Left renal cortex interstitium (tissue), 4 donors: ENCODE results near the gene INPP5B. TPM values are rescaled to one million over a fixed set of nuclear protein-coding genes. Genes with fewer than 3 reads are reported as not detected.

ENCODE experiments used
- DNase-seq, 4 donors: peaks; one replicate each; pipeline ENCODE4 v3.0.0-alpha.2; 2013; ENCODE audit warnings: low read depth in 4 of 4, low spot score in 2 of 4, missing footprints in 1 of 4
- polyA plus RNA-seq, 4 donors: library from polyadenylated mRNA; unstranded; fragments of 120-200 nt; gene quantifications; one replicate each; pipeline ENCODE4 v1.2.1, GENCODE V29; 2013; ENCODE audit not compliant: insufficient read length in 4 of 4

INPP5B gene
- polyA plus RNA-seq, 4 donors, result 14.7 to 29.2 (median 23.0) TPM

DNA sequence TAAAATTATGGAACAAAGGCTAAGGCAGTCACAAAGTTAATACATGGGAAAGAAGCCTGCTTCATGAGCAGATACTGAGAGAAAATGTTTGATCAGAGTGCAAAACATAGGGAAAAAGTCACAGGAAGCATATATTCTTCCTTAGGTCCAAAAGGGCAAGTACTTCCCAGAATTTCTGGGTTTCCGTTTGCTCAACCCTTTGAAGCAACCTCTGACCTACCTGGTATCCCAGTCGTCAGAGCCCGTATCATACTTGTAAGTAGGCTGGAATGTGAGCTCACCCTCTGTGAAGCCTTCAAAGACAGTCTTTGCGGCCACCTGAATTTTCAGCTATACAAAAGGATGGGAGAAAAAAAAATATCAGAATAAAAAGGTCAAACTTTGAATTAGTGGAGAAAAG, 67.0 kb downstream of the INPP5B start:
- DNase-seq, result no peak

DNA sequence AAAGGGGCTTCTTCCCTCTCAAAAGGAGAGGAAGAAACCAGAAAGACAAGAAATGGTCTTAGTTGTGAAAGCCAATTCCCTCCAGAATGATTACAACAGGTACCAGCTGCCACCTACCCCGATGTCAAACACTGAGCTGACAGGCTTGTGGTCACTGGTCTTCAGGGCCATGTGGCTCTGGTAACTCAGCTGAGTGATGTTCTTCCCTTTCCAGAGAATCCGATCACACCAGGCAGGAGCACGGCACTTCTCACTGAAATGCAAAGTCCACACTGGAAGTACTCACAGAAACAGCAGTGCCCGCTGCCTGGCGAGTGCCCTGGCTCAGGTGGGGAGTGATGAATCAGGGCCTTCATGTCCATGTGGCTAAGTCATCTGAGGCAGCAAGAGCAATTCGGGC, 68.8 kb downstream of the INPP5B start:
- no peak for DNase-seq

DNA sequence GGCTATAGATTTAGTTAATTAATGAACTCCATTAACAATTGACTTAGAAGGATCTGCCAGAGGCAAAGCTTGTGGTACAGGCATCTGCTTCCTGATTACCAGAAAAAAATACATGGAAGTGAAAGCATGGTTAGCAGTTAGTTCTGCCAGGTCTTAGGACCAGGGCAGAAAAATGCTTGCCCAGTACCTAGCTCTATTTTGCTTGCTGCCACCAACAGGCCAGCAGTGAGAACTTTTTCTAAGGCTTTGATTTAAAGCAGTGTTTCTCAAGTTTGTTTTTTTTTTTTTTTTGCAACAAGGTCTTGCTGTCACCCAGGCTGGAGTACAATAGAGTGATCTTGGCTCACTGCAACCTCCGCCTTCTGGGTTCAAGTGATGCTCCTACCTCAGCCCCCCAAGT, 71.0 kb downstream of the INPP5B start:
- no peak for DNase-seq

- DNase-seq, result no peak
These were observed 74.2 kb downstream of the INPP5B start for GRCh38 chr1:37872692-37873091.

DNA sequence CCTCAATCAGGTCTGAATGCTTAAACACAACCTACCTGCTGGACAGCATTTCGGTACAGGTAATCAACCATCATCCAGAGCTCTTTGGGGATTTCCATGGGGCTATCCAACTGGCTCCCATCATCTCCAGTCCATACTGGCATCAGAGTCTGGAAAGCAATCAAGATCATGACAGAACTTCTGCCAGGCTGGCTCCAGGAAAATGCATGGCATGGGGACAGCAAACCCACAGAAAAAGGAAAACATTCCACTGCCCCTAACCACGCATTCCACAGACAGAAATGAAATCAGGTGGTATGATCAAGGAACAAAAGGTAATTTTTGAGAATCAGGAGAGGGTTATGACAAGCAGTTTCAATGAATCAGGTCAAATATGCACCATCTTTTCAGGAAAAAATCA, 78.4 kb downstream of the INPP5B start:
- DNase-seq, result no peak

- DNase-seq, result no peak
These were observed 79.1 kb downstream of the INPP5B start for GRCh38 chr1:37867784-37868183.

DNA sequence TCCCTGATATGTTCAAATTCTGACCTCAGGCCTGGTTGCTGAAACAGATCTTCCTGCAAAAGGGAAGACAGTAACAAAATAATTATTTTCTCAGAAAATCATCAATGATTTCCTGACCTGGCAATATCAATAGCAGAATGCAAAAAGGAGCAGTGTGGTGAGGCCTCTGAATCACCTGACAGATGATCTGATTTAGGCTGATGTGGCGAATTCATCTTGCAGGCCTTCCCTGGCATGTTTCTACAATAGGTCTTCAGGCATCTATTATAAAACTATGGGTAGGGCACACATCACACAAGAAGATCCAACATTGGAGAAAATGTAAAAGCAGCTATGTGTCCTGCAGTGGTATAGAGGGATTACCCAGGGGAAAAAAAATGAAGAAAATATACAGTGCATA, 80.4 kb downstream of the INPP5B start:
- no peak for DNase-seq

DNA sequence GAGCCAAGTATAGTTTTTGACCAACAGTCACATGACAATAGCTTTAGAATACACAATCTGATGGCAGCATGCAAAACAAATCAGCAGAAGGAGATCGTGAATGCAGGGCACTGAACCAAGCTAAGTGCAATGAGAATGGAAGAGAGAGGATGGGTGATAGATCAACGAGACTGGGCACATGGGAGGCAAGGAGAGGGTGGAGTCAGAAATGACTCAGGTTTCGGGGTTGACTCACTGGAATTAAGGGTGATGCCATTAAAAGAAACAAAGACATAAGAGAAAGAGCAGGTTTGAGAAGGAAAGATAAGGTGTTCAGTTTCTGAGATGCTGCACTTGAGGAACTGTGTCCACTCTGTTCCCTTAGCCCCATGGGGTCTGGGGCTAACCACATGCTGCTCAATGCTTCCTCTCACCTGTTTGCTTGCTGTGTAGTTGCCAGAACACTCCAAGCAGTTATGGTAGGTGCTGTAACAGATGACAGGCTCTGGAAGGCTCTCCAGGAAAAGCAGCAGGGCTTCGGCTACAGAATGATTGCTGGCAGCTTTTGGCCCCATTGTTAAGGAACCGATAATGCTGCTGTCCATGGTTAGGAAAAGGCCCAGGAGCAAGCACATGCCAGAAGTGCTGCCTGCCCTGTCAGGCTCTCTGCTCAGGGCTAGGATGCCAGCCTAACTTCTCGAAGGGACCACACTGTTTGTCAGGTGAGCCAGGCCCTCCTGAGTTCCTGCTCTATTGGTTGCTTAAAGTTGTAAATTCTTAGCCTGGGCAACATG, 81.3 kb downstream of the INPP5B start:
- no peak for DNase-seq

GRCh38 chr1:37862330-37862729, 84.5 kb downstream of the INPP5B start:
- DNase-seq, result no peak

GRCh38 chr1:37861151-37861550, 85.7 kb downstream of the INPP5B start:
- DNase-seq, result no peak

DNA sequence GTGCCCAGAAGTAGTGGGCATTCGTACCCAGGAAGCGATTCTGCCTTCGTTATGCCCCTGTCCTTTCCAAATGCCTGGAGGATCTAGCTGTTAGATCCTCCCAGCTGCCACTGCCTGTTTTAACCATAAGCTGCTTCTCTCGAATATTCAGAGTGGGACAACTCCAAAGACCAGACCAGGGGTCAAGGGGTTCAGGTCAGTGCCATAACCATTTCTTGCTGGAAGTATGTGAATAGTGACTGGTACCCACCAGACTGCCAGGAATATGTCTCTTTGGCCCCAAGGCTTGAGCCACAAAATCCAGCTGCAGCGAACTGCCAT, 86.5 kb downstream of the INPP5B start:
- DNase-seq, result no peak

DNA sequence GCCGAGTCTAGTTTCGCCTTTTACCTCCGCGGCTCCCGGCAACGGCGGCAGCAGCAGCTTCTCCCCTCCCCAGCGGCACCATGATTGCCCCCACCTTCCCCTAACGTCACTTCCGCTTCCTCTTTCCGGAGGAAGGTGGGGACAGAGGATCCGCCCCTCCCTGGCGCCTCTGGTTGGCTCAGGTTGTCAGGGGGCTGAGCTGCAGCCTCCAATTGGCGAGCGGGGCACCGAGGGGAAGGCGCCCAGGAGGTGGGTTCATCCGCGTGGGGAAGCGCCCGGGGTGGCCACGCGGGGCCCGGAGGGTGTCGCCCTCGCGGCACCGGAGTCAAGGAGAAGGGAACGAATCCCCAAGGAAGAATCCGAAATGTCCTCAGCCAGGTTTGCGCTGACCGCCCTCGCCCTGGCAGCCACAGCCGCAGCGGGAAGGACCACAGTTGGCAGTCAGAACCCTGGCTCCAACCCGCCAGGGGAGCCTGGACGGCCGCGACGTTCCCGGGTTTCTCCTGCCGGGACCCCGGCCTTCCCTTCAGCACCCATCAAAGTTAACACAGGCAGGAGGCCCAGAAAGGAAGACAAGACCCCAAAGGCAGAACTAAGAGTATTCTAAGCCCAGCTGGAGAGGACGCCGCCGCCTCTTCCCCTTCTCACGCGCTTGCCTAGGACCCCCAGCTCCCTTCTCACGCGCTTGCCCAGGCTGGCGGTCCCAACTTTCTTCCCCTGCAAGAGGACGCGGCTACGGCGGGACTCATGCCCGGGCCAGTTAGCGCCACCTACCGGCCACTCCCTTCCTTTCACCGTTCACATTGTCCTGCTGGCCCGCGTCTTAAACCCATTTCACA, 87.1 kb downstream of the INPP5B start, which contains the start of gene MTF1:
TSS of gene MTF1 (minus strand) at position 86 of the 839 bp plus-strand sequence. CDS start 1,934 bp downstream, outside the sequence.
- DNase-seq, result peak; percentile 90 to 99 (median 96)

DNA sequence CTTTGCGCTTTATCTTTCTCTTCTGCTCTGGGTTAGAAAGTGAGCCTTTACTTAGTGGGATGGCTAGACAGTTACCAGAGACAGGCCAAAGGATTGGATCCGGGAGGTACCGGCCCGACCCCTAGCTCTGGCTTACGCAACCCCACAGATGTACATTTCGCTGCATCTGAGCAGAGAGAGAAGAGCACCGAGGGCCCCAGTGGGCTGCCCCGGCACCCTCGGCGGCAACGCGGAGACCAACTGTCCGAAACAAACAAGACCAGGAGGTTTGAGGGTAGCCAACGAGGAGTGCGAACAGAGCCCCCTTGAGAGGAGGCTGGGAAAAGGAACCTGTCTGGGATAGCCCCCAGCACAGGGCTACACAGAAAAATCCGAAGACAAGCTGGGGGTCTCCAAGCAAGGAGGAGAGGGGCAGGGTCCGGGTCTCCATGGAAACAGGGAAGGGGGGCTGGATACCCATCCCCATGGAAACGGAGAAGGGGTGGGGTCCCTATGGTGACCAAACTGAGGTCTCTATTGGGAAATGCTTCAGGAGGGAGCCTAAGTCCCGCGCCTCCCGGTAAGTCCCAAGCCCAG, 87.8 kb downstream of the INPP5B start:
- peak in 1 of 4 donors; percentile 5 for DNase-seq

DNA sequence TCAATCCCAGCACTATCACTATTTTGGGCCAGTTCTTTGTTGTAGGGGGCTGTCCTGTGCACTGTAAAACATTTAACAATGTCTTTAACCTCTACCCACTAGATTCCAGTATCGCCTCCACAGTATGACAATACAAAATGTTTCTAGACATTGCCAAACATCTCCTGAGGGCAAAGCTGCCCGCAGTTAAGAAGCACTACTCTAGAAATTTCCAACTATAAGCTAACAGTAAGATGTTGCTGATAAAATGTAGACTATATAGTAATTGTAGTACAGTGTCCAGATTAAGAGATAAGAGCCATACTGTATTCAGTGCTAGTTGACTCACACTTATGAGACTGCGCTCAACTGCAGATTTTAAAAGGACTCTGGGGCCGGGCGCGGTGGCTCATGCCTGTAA, 92.4 kb downstream of the INPP5B start:
- no peak for DNase-seq

DNA sequence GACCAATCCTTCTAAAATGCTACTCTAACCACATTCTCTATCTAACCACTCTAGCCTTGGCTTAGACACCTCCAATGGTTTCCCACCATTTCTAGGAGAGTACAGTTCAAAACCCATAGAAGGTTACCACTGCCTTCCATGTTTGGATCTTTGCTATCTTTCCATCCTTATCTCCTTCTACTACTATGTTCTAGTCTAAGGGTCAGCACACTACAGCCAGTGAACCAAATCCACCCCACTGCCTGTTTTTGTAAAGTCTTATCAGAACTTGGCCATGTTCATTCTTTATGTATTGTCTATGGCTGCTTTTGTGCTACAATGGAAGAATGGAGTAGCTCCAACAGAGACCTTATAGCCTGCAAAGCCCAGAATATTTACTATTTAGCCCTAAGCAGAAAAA, 93.7 kb downstream of the INPP5B start:
- no peak for DNase-seq

DNA sequence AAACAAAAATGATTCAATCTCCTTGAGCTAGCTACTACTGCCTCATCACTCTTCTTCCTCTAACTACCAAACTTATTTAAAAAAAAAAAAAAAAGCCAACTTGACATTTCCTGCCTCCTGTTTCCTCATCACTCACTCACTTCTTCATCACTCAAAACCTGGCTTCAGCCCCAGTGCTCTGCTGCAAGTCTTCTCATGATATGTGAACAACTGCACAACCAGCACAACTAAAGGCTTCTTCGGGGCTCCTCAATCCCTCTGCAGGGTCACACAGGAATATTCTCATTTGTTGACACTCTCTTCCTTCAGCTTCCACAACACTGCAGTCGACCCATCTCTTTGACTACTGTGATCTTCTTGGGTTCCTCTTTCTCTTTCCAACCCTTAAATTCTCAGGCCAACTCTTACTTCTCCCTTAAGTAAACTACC, 95.1 kb downstream of the INPP5B start:
- DNase-seq, result no peak

DNA sequence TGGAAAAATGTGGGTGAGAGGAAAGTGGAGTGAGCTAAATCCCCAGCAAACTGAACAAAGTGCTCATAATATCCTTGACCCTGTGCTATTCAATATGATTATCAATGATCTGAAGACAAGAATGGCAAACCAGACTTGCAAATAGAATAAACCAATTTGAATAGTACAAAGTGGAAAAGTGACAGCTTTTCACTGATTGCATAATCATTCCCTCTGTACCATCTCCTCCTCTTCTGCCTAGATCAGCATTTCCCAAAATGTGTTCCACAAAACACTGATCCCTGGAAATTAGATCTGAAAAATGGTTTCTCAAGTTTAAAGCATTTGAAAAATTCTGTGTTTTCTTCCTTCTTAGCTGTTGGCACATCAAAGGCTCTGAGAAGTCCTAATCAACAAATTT, 95.6 kb downstream of the INPP5B start:
- DNase-seq, result no peak

DNA sequence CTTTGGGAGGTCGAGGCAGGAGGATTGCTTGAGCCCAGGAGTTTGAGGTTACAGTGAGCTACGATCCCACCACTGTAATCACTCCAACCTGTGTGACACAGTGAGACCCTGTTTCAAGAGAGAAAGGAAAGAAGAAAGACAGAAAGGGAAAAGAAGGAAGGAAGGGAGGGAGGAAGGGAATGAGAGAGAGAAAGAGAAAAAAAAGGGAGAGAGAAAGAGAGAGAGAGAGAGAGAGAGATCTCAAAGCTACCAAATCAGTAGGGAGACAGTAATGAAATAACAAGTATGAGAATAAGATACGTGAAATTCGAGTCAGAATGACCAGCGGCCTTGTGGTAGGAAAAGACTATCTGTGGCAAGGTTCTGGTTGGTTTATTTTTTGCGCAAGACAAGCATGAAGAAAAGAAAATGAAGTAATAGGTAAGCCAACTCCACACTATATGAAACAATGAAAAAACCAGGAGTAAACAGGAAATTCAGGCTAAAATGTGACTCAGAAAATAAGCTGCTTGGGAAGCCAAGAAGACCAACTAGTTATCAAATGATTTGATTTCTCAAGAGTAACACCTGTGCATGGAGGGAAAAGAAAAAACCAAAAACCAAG, 96.4 kb downstream of the INPP5B start:
- no peak for DNase-seq

DNA sequence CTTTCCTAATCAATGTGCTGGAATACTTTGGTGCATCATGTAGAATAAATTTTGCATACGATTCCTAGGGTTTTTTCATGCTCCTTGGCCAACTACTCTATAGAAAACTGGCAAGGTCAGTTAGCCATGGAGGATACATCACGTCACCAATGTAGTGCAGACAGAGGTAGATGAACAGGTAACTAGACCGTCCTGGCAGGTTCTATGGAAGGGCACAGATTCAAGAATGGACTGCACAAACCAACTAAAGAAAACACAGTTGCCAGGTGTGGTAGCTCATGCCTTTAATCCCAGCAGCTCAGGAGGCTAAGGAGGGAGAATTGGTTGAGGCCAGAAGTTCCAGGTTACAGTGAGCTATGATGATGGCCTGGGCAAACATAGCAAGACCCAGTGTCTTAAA, 97.4 kb downstream of the INPP5B start:
- no peak for DNase-seq

- DNase-seq, result no peak
These were observed 100.1 kb downstream of the INPP5B start for GRCh38 chr1:37846647-37847339.

GRCh38 chr1:37845786-37846185, 101.1 kb downstream of the INPP5B start:
- no peak for DNase-seq
